H9 (cell line): ENCODE data around the gene KDM3A. TPM values are rescaled to one million over a fixed set of nuclear protein-coding genes. Genes with fewer than 3 reads are reported as not detected.

ENCODE experiments used
- DNase-seq: peaks from one replicate; pipeline ENCODE4 v3.0.0-alpha.2; 2017
- H2AFZ ChIP-seq: one replicate; pipeline ENCODE4 v1.6.1; 2013; ENCODE audit warnings: mild to moderate bottlenecking, low read length, control low read depth, moderate library complexity
- H2AK5ac ChIP-seq: 2 replicates; pipeline ENCODE4 v1.6.1; 2013; ENCODE audit warnings: low read length, control low read depth, mixed read lengths; ENCODE audit not compliant: insufficient read length
- H2BK120ac ChIP-seq: one replicate; pipeline ENCODE4 v1.6.1; 2013; ENCODE audit warnings: low read depth, mild to moderate bottlenecking, low read length, control low read depth, inconsistent platforms; ENCODE audit not compliant: poor library complexity, severe bottlenecking
- H2BK12ac ChIP-seq: 2 replicates; pipeline ENCODE4 v1.6.1; 2013; ENCODE audit warnings: low read length, control low read depth, mixed read lengths, low read depth; ENCODE audit not compliant: insufficient read length
- H2BK15ac ChIP-seq: 2 replicates; pipeline ENCODE4 v1.6.1; 2013; ENCODE audit warnings: low read depth, low read length, control low read depth
- H2BK20ac ChIP-seq: one replicate; pipeline ENCODE4 v1.6.1; 2013; ENCODE audit warnings: low read depth, mild to moderate bottlenecking, low read length, control low read depth, inconsistent platforms; ENCODE audit not compliant: poor library complexity, severe bottlenecking
- H2BK5ac ChIP-seq: 2 replicates; pipeline ENCODE4 v1.6.1; 2013; ENCODE audit warnings: low read length, control low read depth, mixed read lengths; ENCODE audit not compliant: insufficient read length
- H3K14ac ChIP-seq: 2 replicates; pipeline ENCODE4 v1.6.1; 2013; ENCODE audit warnings: low read length, control low read depth; ENCODE audit not compliant: insufficient read depth
- H3K18ac ChIP-seq: 2 replicates; pipeline ENCODE4 v1.6.1; 2013; ENCODE audit warnings: low read depth, mild to moderate bottlenecking, mixed read lengths, low read length, control low read depth; ENCODE audit not compliant: insufficient read length
- H3K23ac ChIP-seq: 2 replicates; pipeline ENCODE4 v1.6.1; 2013; ENCODE audit warnings: low read length, control low read depth, mixed read lengths, low read depth; ENCODE audit not compliant: insufficient read length
- H3K23me2 ChIP-seq: 2 replicates; pipeline ENCODE4 v1.6.1; 2013; ENCODE audit warnings: low read depth, mild to moderate bottlenecking, mixed read lengths, low read length, control low read depth; ENCODE audit not compliant: insufficient read length, poor library complexity, severe bottlenecking
- H3K27ac ChIP-seq: 2 replicates; pipeline ENCODE4 v1.5.1; 2013; ENCODE audit warnings: low read length, control low read depth, mixed read lengths, low read depth; ENCODE audit not compliant: insufficient read length
- H3K27me3 ChIP-seq: 2 replicates; pipeline ENCODE4 v1.6.1; 2013; ENCODE audit warnings: low read length, control low read depth, inconsistent platforms; ENCODE audit not compliant: insufficient read depth
- H3K4ac ChIP-seq: 2 replicates; pipeline ENCODE4 v1.6.1; 2013; ENCODE audit warnings: low read depth, mild to moderate bottlenecking, control low read depth, inconsistent platforms, low read length, moderate library complexity
- H3K4me1 ChIP-seq: 2 replicates; pipeline ENCODE4 v1.6.1; 2013; ENCODE audit warnings: low read length, control low read depth, inconsistent platforms; ENCODE audit not compliant: insufficient read depth
- H3K4me2 ChIP-seq: 2 replicates; pipeline ENCODE4 v1.6.1; 2013; ENCODE audit warnings: low read length, control low read depth, mixed read lengths; ENCODE audit not compliant: insufficient read length, insufficient read depth
- H3K56ac ChIP-seq: 2 replicates; pipeline ENCODE4 v1.6.1; 2013; ENCODE audit warnings: low read depth, mild to moderate bottlenecking, mixed read lengths, low read length, control low read depth; ENCODE audit not compliant: insufficient read length
- H3K79me1 ChIP-seq: 2 replicates; pipeline ENCODE4 v1.6.1; 2013; ENCODE audit warnings: low read depth, mild to moderate bottlenecking, moderate library complexity, low read length, control low read depth, inconsistent platforms; ENCODE audit not compliant: insufficient read depth, poor library complexity, severe bottlenecking
- H3K79me2 ChIP-seq: 2 replicates; pipeline ENCODE4 v1.6.1; 2013; ENCODE audit warnings: low read length, control low read depth, inconsistent platforms; ENCODE audit not compliant: insufficient read depth
- H3K9ac ChIP-seq: 2 replicates; pipeline ENCODE4 v1.6.1; 2013; ENCODE audit warnings: low read length, control low read depth, mixed read lengths; ENCODE audit not compliant: insufficient read length; ENCODE audit errors: extremely low read depth
- H3K9me3 ChIP-seq: one replicate; pipeline ENCODE4 v1.6.1; 2013; ENCODE audit warnings: low read depth, low read length, inconsistent platforms; ENCODE audit not compliant: control insufficient read depth
- H3T11ph ChIP-seq: one replicate; pipeline ENCODE4 v1.6.1; 2013; ENCODE audit warnings: mild to moderate bottlenecking, low read length, control low read depth, inconsistent platforms
- H4K20me1 ChIP-seq: one replicate; pipeline ENCODE4 v1.6.1; 2013; ENCODE audit not compliant: control insufficient read depth, insufficient read length, insufficient read depth
- H4K5ac ChIP-seq: 2 replicates; pipeline ENCODE4 v1.6.1; 2013; ENCODE audit warnings: low read depth, mild to moderate bottlenecking, mixed read lengths, low read length, control low read depth; ENCODE audit not compliant: insufficient read length
- H4K8ac ChIP-seq: replicated peaks from 2 replicates; pipeline ENCODE4 v1.6.1; 2013; ENCODE audit warnings: low read length, control low read depth, mixed read lengths, low read depth; ENCODE audit not compliant: insufficient read length
- H4K91ac ChIP-seq: 2 replicates; pipeline ENCODE4 v1.6.1; 2013; ENCODE audit warnings: low read depth, mild to moderate bottlenecking, moderate library complexity, mixed read lengths, low read length, control low read depth; ENCODE audit not compliant: insufficient read length
- H3K27ac Mint-ChIP-seq, 3 experiments: 2 replicates in 2 of 3; 3 replicates in 1 of 3; pipeline ENCODE4 v1.8.0; 2020 to 2021; ENCODE audit warnings: mixed read lengths in 3 of 3, mild to moderate bottlenecking in 1 of 3, moderate library complexity in 1 of 3
- H3K27me3 Mint-ChIP-seq: 2 replicates; pipeline ENCODE4 v1.8.0; 2021; ENCODE audit warnings: low read depth, mild to moderate bottlenecking, moderate library complexity, mixed read lengths
- H3K36me3 Mint-ChIP-seq, 3 experiments: 2 replicates in 2 of 3; 3 replicates in 1 of 3; pipeline ENCODE4 v1.8.0; 2020 to 2021; ENCODE audit warnings: low read depth in 3 of 3, mixed read lengths in 3 of 3; ENCODE audit not compliant: insufficient read depth in 1 of 3
- H3K4me1 Mint-ChIP-seq, 2 experiments: 2 replicates each; pipeline ENCODE4 v1.8.0; 2020; ENCODE audit warnings: mixed read lengths in 2 of 2
- H3K4me3 Mint-ChIP-seq, 2 experiments: 2 replicates in 1 of 2; 3 replicates in 1 of 2; pipeline ENCODE4 v1.8.0; 2020 to 2021; ENCODE audit warnings: mild to moderate bottlenecking in 2 of 2, mixed read lengths in 2 of 2, moderate library complexity in 1 of 2
- H3K9me3 Mint-ChIP-seq, 2 experiments: 2 replicates in 1 of 2; 3 replicates in 1 of 2; pipeline ENCODE4 v1.8.0; 2020; ENCODE audit warnings: mild to moderate bottlenecking in 2 of 2, mixed read lengths in 2 of 2, moderate library complexity in 1 of 2
- WGBS: extraction: QIAGEN DNeasy Blood & Tissue Kit; methylation state at CpG from one replicate; pipeline ENCODE4 v1.1.7; 2013; ENCODE audit warnings: missing lambda C conversion rate, low lambda C conversion rate, mixed read lengths; ENCODE audit not compliant: insufficient read length; ENCODE audit errors: extremely low coverage; 5-methylcytosine and 5-hydroxymethylcytosine counted together
- total RNA-seq: library from RNA; stranded (reverse); gene quantifications from 2 replicates; pipeline ENCODE4 v1.2.1, GENCODE V29; 2021
- TF ChIP-seq, protein P1 (sequence below): fragments of 200-600 bp; sonication (generic); conservative IDR thresholded peaks from 3 replicates; pipeline ENCODE4 v1.8.0; 2021; ENCODE audit warnings: antibody characterized with exemption, mild to moderate bottlenecking

Gene KDM3A
- total RNA-seq, 1 experiment from 2014 or later = 28.1 TPM

DNA sequence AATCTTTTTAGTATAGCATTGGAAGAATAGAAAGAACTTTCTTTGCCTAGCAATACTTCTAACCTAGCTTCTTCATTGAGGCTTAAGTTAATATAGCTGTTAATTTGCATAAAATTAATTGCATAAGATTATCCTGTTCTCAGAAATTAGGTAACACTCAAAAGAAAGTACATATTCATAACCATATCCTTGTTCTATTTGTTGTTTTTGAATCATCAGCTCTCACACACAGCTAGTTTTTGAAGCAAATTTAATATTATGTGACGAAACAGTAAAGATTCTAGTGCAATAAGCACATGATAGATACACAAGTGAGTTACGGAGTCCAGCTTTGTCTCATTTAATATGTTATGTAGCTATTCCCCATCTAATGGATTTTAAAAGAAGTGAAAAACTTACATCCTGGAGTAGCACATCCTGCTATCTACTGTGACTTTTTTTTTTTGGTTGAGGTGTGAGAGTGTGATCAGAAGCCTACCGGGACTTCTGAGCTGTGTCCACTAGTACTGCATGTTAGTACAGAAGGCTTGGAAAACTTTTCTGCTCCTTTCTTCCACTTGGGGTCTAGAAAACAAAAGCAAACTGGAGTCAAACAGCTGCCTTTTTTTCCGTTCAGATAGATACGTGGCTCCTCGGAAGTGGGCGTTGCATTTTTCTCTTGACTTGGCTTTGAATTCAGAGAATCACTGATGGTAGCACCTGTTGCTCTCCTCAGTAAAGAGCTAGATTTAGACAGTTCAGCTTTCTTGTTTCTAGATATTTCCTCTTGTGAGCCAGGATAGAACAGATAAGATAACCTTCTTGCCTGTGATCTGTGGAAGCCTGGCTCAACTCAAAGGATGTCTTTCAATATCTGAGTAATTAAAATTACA is 27.2 kb downstream of the KDM3A start:
- H3K27ac ChIP-seq = no peak overlapping the region
- no peak overlapping the region for H3K4me3 Mint-ChIP-seq
- H3K9me3 ChIP-seq = no peaks in the 10 kb centered on the region
- no peak overlapping the region for H2AK5ac ChIP-seq
- H3K27me3 ChIP-seq = no peaks in the 10 kb centered on the region
- peaks cover 4 to 6% of the 10 kb centered on the region in 2 experiments for H3K4me1 Mint-ChIP-seq
- TF ChIP-seq, protein P1, sequence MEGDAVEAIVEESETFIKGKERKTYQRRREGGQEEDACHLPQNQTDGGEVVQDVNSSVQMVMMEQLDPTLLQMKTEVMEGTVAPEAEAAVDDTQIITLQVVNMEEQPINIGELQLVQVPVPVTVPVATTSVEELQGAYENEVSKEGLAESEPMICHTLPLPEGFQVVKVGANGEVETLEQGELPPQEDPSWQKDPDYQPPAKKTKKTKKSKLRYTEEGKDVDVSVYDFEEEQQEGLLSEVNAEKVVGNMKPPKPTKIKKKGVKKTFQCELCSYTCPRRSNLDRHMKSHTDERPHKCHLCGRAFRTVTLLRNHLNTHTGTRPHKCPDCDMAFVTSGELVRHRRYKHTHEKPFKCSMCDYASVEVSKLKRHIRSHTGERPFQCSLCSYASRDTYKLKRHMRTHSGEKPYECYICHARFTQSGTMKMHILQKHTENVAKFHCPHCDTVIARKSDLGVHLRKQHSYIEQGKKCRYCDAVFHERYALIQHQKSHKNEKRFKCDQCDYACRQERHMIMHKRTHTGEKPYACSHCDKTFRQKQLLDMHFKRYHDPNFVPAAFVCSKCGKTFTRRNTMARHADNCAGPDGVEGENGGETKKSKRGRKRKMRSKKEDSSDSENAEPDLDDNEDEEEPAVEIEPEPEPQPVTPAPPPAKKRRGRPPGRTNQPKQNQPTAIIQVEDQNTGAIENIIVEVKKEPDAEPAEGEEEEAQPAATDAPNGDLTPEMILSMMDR = no peak
- no CpG with 5 or more reads among the region's 7 CpGs for WGBS
- no peak overlapping the region for H2AFZ ChIP-seq
- no peaks in the 10 kb centered on the region for H3K79me2 ChIP-seq
- H3K14ac ChIP-seq = no peak overlapping the region
- no peak overlapping the region for H2BK5ac ChIP-seq
- no peak overlapping the region for H2BK12ac ChIP-seq
- H3K23ac ChIP-seq = no peak overlapping the region
- peaks cover 20 to 61% (median 60%) of the 10 kb centered on the region in 3 experiments for H3K36me3 Mint-ChIP-seq
- H4K8ac ChIP-seq = no peak overlapping the region
- no peak overlapping the region for H3T11ph ChIP-seq
- H3K9ac ChIP-seq = no peak overlapping the region
- no peaks in the 10 kb centered on the region for H3K79me1 ChIP-seq
- no peak overlapping the region for H2BK20ac ChIP-seq
- H4K5ac ChIP-seq = no peak overlapping the region
- H3K23me2 ChIP-seq = no peaks in the 10 kb centered on the region
- no peak overlapping the region for H2BK15ac ChIP-seq
- no peak overlapping the region for H3K56ac ChIP-seq
- H3K4me2 ChIP-seq = no peak overlapping the region
- H3K4me1 ChIP-seq = no peaks in the 10 kb centered on the region
- no peak overlapping the region for H3K4ac ChIP-seq
- H3K18ac ChIP-seq = no peak overlapping the region
- H4K20me1 ChIP-seq = no peaks in the 10 kb centered on the region
- H4K91ac ChIP-seq = no peak overlapping the region
- H2BK120ac ChIP-seq = no peak overlapping the region
- H3K9me3 Mint-ChIP-seq = no peaks in the 10 kb centered on the region
- no peaks in the 10 kb centered on the region for H3K27me3 Mint-ChIP-seq
- H3K27ac Mint-ChIP-seq = no peak overlapping the region; a peak in 1 of 7 replicates
- DNase-seq = no peak
